Measurements from ENCODE around the gene MPC2. TPM values are rescaled to one million over a fixed set of nuclear protein-coding genes. Genes with fewer than 3 reads are reported as not detected.

Gene MPC2
- polyA plus RNA-seq, 3 donors: 14.2 to 70.3 (median 59.4) TPM

DNA sequence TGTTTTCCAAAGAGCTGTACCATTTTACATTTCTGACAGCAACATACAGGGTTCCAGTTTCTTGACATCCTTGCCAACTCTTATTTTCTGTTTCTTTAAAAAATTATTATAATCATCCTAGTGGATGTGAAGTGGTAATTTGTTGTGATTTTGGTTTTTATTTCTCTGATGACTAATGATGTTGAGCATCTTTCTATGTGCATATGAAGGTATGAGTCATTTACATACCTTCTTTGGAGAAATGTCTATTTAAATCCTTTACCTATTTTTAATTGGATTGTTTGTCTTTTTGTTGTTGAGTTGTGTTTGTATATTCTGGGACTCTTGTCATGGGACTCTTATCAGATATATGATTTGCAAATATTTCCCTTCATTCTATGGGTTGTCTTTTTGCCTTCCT, 20.8 kb upstream of the MPC2 start:
- Mint-ChIP-seq H3K4me1 (no peaks in the 10 kb centered on the region), H3K36me3 (peaks cover 35 to 64% of the 10 kb centered on the region in 2 donors), H3K9me3 (peaks cover 0 to 9% (median 0%) of the 10 kb centered on the region in 7 donors), H3K27ac (no peak overlapping the region), H3K27me3 (ENCODE audit: low read depth in 3 of 3) (no peaks in the 10 kb centered on the region), H3K4me3 (no peak overlapping the region)
- peaks cover 24 to 30% of the 10 kb centered on the region in 2 donors for H3K36me3 ChIP-seq (replicated peaks in 1 of 2; ENCODE audit: control insufficient read depth in 1 of 2, insufficient read depth in 2 of 2, low read length in 2 of 2)
- H3K9me3 ChIP-seq (replicated peaks in 1 of 2; ENCODE audit: control insufficient read depth in 1 of 2, insufficient read depth in 1 of 2, low read length in 2 of 2): peaks cover 0 to 2% of the 10 kb centered on the region in 2 donors
- H3K27ac ChIP-seq (ENCODE audit: low read depth in 1 of 2, low read length in 2 of 2): no peak overlapping the region
- H3K4me2 ChIP-seq (replicated peaks; ENCODE audit: extremely low read depth, low read length, poor library complexity, severe bottlenecking): no peak overlapping the region
- H3K9ac ChIP-seq (ENCODE audit: insufficient read depth, low read length, poor library complexity, severe bottlenecking): no peak overlapping the region
- no peak overlapping the region for H2AFZ ChIP-seq (ENCODE audit: insufficient read depth, low read depth, low read length, poor library complexity, severe bottlenecking)
- peaks cover 8% of the 10 kb centered on the region for H3K79me2 ChIP-seq (ENCODE audit: insufficient read depth, low read length)
- peaks cover 2% of the 10 kb centered on the region for H4K20me1 ChIP-seq (ENCODE audit: insufficient read depth, low read length)
- H3K4me3 ChIP-seq (replicated peaks in 1 of 3; ENCODE audit: low read depth in 2 of 3, low read length in 3 of 3): no peak overlapping the region
- H3K4me1 ChIP-seq (ENCODE audit: control insufficient read depth in 1 of 2, insufficient read depth in 2 of 2, low read length in 2 of 2): no peaks in the 10 kb centered on the region
- H3K27me3 ChIP-seq (ENCODE audit: control insufficient read depth in 2 of 2, insufficient read depth in 2 of 2, low read length in 2 of 2): no peaks in the 10 kb centered on the region
- no peak for DNase-seq
- TF ChIP-seq, protein P1, sequence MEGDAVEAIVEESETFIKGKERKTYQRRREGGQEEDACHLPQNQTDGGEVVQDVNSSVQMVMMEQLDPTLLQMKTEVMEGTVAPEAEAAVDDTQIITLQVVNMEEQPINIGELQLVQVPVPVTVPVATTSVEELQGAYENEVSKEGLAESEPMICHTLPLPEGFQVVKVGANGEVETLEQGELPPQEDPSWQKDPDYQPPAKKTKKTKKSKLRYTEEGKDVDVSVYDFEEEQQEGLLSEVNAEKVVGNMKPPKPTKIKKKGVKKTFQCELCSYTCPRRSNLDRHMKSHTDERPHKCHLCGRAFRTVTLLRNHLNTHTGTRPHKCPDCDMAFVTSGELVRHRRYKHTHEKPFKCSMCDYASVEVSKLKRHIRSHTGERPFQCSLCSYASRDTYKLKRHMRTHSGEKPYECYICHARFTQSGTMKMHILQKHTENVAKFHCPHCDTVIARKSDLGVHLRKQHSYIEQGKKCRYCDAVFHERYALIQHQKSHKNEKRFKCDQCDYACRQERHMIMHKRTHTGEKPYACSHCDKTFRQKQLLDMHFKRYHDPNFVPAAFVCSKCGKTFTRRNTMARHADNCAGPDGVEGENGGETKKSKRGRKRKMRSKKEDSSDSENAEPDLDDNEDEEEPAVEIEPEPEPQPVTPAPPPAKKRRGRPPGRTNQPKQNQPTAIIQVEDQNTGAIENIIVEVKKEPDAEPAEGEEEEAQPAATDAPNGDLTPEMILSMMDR (IDR thresholded peaks at IDR 0.05): no peak
- intact Hi-C loops (cut with micrococcal nuclease): no loop called here

- no CpG with 5 or more reads among the region's 2 CpGs for WGBS (ENCODE audit: insufficient coverage)
- H4K20me1 ChIP-seq (ENCODE audit: insufficient read depth, low read length): peaks cover 9% of the 10 kb centered on the region
- no peak overlapping the region for H3K4me3 Mint-ChIP-seq
- no peak overlapping the region for H3K4me3 ChIP-seq (replicated peaks in 1 of 3; ENCODE audit: low read depth in 2 of 3, low read length in 3 of 3)
- H3K4me1 Mint-ChIP-seq: peaks cover 4% of the 10 kb centered on the region
- H3K4me2 ChIP-seq (replicated peaks; ENCODE audit: extremely low read depth, low read length, poor library complexity, severe bottlenecking): no peak overlapping the region
- no peak overlapping the region for H2AFZ ChIP-seq (ENCODE audit: insufficient read depth, low read depth, low read length, poor library complexity, severe bottlenecking)
- peaks cover 13% of the 10 kb centered on the region for H3K79me2 ChIP-seq (ENCODE audit: insufficient read depth, low read length)
- no peaks in the 10 kb centered on the region for H3K4me1 ChIP-seq (ENCODE audit: control insufficient read depth in 1 of 2, insufficient read depth in 2 of 2, low read length in 2 of 2)
- peaks cover 0 to 9% (median 0%) of the 10 kb centered on the region in 7 donors for H3K9me3 Mint-ChIP-seq
- H3K9me3 ChIP-seq (replicated peaks in 1 of 2; ENCODE audit: control insufficient read depth in 1 of 2, insufficient read depth in 1 of 2, low read length in 2 of 2): peaks cover 0 to 2% of the 10 kb centered on the region in 2 donors
- H3K27ac Mint-ChIP-seq: peak overlapping the region in 1 of 7 donors; percentile 52
- peaks cover 28 to 38% of the 10 kb centered on the region in 2 donors for H3K36me3 ChIP-seq (replicated peaks in 1 of 2; ENCODE audit: control insufficient read depth in 1 of 2, insufficient read depth in 2 of 2, low read length in 2 of 2)
- intact Hi-C loops (cut with micrococcal nuclease): no loop called here
- no peak overlapping the region for H3K27ac ChIP-seq (ENCODE audit: low read depth in 1 of 2, low read length in 2 of 2)
- DNase-seq: no peak
- TF ChIP-seq, protein P1 (IDR thresholded peaks at IDR 0.05): no peak
- no peaks in the 10 kb centered on the region for H3K27me3 ChIP-seq (ENCODE audit: control insufficient read depth in 2 of 2, insufficient read depth in 2 of 2, low read length in 2 of 2)
- no peak overlapping the region for H3K9ac ChIP-seq (ENCODE audit: insufficient read depth, low read length, poor library complexity, severe bottlenecking)
- peaks cover 39 to 60% of the 10 kb centered on the region in 2 donors for H3K36me3 Mint-ChIP-seq
- H3K27me3 Mint-ChIP-seq (ENCODE audit: low read depth in 3 of 3): no peaks in the 10 kb centered on the region
Observed at GRCh38 chr1:167955915-167956314, 19.0 kb upstream of the MPC2 start.

Data from CD14-positive monocyte (primary cell).